IPS DF 19.7 (cell line): ENCODE measurements around the gene TMEM243.

Source experiments
- DNase-seq: peaks from one replicate; pipeline ENCODE4 v3.0.0-alpha.2; 2013; ENCODE audit warnings: low read depth, low spot score

Gene TMEM243

GRCh38 chr7:87159538-87159937, 60.0 kb downstream of the TMEM243 start:
- DNase-seq, result no peak

DNA sequence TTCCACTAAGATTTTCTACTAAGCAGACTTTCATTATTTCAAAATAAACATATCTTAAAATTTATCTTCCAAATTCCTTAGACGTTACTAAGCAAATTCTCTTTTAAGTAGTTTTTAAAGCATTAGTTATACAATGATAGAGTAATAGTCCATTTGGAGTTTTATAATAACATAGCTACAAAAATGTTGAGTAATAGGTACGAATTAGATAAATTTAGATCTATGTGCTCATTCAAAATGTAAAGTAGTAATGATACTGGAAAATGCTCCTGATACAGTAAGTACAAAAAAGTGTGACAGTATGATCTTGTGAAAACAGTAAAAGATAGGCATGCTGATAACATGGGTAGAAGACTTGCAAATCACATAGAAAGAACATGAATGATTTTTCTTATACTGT, 62.8 kb downstream of the TMEM243 start:
- no peak for DNase-seq

DNA sequence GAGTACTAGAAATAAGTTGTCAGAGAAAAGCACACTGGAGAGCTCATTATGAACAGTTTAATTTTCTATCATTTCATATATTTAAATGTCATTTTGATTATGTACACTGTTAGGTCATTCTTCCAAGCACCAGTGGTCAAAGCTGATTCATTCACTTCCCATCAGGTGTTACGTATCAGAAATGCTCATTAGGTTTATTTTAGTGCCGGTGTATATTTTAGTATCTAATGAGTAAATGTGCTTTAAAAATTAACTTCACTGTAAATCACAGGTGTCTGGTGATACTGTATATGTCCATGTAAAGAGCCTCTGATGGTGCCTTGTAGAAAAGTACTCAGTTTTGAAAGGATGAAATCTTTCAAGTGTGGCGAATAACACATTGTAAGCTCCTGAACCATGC, 63.7 kb downstream of the TMEM243 start:
- DNase-seq, result no peak

DNA sequence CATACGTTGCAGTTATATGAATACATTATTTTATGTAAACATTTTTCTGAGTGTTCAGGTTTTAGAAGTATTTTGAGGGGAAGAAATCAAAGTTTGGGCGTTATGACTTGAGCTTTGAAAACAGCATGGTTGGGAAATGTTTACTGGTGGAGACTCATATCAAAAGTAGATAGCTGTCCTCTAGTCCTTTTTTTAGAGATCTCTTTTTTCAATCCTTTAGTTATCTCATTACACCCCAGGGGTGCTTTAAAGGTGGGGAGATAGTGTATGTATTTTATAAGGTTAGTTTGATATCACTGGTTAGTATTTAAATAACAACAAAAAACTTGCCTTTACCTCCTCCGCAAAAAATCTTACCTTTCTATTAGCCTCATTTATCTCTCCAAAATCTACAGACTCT, 65.0 kb downstream of the TMEM243 start:
- DNase-seq, result no peak

- no peak for DNase-seq
Observed at GRCh38 chr7:87154166-87154565, 65.4 kb downstream of the TMEM243 start.

DNA sequence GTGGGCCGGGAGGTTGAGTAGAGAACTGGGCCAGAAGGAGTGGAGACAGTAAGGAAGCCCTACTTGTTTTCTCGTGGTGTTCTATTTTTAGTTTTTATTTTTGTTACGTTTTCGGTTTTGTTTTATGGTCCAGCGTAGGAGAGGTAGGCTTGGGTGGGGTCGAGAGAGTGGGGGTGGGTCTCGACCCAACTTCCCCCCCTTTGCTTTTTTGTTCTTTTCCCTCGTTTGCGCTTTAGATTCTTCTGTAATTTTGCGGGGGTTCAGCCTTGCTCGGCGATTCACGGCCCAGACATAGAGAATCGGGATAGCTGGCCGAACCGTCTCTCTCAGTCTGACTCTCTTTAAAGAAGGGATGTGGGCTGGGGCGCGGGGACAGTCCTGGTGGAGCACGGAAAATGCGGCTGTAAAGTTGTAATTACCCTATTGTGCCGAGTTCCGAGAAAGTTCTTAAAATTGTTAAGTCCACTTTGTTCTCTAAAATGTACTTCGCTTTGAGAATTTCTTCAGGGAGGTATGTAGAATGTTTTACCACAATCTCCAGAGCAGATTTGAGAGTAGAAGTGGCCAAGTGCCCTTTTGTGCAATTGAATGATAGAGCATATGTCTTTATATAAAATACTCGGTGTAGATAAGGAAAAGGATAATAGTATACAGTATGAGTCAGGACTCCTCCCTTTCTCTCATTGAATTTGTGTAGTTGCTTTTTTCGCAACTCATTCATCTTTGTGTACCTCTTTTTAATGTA, 66.5 kb downstream of the TMEM243 start:
- DNase-seq, result no peak

DNA sequence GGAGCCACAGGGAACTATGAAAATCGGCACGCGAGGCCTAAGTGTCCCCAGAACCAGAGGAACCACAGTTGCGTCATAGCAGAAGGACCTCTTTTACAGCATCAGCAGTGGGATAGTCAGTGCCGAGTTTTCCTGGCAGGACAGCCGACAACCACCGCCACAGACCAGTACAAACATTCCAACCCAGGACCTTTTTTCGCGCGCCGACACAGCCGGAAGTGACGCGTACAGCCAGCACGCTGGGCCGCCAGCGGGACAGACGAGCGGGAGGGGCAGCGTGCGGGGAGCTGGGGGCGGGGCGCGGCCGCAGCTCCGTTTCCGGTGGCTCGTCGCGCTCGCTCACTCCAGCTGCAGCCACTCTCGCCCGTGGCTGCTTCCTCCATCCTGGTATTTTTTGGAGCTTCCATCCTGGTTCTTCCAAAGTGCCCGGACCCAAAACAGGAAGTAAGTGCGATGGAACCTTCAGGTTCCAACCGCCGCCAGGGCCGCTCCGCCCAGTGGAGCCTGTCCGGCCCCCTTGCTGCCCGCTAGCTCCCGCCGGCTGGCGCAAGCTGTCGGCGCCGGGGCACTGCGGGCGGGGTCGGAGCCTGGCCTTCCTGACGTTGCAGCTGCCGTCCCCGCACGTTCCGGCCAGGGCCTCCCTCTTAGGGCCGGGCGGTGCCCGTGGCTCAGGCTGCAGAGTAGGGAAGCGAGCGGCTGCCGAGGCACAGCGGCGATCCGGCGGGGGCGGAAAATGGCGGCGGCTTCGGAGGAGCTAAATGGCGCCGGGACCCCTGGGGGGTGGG, 67.2 kb downstream of the TMEM243 start, which contains the start of gene DMTF1:
Gene DMTF1 (plus strand): TSS at position 342 of the 785 bp plus-strand sequence. CDS start 12,489 bp downstream, outside the sequence.
- DNase-seq, result peak; percentile 71

- DNase-seq, result no peak
Observed at GRCh38 chr7:87151729-87152111, 67.8 kb downstream of the TMEM243 start.

- no peak for DNase-seq
Observed at GRCh38 chr7:87151002-87151728, 68.4 kb downstream of the TMEM243 start.

DNA sequence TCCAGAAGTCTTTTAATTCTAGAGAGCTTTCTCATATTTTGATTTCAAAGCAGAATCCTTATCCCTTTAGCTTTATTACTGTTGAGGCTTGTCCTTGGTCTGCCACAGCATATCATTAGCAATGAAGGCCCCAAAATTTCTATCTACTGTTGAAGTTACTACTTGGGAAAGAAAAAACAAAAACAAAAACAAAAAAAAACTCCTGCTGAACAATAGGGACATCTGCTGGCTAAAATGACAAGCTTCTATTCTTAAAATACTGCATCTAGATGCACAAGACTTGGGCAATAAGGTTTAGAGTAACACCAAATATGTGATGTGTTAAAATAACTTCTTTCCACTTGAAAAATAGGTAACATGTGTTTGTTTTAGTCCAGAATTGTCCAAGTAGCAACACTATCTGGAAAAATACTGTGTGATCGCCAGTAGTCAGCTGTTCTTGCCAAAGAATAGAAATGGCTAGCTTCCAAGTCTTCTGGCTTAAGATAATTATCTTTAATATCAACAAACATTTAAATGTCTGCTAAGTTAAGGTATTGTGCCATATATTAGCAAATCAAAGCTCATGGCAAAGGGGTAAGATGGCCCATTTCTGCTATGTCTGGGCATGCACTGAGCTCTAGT, 71.1 kb downstream of the TMEM243 start:
- DNase-seq, result no peak

- DNase-seq, result no peak
Observed at GRCh38 chr7:87147500-87147899, 72.0 kb downstream of the TMEM243 start.

DNA sequence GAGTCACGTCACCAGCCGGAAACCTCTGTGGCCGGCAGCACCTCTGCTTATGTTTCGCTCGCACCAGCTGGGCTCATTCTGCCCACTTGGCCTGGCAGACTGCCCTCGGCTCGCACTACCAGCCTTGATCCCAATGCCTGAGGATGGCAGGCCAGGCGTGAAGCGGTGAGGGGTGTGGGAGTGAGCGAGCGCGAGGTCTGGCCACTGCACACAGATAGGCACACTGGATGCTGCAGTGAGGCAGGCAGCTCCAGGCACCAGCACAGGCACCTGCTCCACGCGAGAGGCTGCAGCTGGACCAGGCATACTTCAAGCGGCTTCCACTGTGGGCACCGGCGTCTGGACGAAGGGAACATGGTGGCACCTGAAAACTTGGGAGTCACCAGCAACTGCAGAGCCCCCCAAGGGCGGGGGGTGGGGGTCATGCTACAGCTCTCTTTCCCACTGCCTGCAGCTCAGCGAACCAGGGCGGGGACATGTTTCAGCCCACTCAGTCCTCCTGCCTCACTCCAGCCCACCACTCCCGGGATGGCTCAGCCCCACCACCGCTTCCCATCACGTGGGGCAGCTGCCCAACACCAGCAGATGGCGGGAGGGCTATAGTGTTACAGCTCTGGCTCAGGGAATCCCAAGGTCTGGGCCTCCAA, 72.7 kb downstream of the TMEM243 start:
- no peak for DNase-seq
